ENCODE measurements around the gene STAB1.

The STAB1 gene

DNA sequence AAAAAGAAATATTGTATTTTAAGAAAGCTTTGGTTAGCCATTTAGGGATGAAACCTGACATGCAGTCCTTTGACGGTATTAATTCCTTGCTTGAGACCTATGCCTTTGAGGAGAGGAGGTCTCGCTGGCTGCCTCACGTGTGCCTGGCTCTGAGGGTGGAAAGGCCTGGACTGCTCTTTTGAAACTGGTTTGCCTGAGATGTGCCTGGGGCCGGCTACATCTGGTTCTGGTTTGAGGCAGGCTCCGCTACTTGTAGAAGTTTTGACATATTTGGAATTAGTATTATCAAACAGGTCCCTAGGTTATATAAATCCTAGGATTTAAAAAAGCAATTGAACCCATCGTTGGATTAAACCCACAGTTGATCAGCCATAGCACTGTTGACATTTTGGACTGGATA is 33.3 kb upstream of the STAB1 start:
- no peak for DNase-seq (ENCODE audit: low read depth in 2 of 2)

DNA sequence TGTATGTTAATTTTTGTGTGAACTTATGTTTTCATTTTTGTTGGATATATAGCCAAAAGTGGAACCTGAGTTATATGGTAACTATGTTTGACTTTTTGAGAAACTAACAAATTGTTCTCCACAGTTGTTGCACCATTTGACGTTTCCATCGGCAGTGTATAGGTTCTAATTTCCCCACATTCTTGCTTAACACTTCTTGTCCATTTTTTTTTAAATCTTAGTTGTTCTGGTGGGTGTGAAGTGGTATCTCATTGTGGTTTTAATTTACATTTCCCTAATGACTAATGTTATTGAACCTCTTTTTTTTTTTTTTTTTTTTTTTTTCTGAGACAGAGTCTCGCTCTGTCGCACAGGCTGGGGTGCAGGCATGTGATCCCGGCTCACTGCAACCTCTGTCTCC is 31.7 kb upstream of the STAB1 start:
- no peak for DNase-seq (ENCODE audit: low read depth in 2 of 2)

DNA sequence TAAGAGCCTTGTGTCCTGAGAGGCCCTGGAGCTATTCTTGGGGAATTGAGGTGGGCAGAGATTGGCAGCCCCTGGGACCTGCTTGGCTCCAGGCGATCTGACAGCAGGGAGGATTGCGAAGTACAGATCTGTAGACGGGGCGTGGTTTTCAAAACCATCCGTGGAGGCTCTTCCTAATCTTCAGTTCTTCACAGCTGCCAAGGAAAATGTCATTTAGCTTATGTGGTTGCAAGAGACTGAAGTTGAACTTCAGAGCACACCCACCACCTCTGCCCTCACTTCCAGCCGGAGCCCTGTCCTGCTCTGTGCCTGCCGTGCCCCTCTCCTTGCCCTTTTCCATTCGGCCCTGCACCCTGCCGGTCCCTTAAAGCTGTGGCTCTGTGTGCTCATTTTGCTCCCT is 26.8 kb upstream of the STAB1 start:
- no peak for DNase-seq (ENCODE audit: low read depth in 2 of 2)

DNA sequence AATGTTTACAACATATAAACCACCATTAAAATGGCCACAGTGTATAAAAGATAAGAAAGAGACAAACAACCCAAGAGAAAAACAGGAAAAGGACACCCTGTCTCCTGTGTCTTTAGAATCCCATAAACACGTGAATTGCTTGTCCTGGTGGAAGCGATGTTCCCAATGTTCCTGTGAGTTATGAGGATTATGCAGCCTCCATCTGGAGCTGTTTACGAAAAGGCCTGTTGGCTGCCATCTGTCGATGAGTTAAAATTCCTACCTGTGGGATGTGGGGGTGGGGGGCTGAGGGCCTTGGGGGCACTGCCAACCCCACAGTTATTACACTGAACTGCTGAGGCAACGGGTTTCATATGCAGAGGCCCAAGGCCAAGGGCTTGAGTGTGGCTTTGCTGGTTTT is 26.1 kb upstream of the STAB1 start:
- no peak for DNase-seq (ENCODE audit: low read depth in 2 of 2)

DNA sequence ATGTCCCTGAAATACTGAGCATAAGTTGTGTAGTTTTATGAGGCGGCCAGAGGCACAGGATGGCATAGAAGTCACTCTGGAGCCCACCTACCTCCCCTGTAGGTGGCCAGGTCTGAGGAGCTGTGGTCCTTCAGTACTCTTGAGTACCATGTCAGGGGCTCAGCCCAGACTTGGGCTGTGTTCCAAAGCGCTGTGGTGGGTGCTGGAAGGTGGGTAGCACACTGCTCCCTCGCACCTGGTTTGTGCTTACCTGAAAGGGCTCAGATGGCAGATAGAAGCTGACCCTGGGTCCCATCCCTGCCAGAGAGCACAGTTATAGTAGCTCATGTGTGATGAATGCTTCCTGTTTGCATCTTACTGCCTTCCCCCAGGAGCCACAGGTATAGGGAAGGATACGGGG is 24.2 kb upstream of the STAB1 start:
- DNase-seq (ENCODE audit: low read depth in 2 of 2), result no peak

DNA sequence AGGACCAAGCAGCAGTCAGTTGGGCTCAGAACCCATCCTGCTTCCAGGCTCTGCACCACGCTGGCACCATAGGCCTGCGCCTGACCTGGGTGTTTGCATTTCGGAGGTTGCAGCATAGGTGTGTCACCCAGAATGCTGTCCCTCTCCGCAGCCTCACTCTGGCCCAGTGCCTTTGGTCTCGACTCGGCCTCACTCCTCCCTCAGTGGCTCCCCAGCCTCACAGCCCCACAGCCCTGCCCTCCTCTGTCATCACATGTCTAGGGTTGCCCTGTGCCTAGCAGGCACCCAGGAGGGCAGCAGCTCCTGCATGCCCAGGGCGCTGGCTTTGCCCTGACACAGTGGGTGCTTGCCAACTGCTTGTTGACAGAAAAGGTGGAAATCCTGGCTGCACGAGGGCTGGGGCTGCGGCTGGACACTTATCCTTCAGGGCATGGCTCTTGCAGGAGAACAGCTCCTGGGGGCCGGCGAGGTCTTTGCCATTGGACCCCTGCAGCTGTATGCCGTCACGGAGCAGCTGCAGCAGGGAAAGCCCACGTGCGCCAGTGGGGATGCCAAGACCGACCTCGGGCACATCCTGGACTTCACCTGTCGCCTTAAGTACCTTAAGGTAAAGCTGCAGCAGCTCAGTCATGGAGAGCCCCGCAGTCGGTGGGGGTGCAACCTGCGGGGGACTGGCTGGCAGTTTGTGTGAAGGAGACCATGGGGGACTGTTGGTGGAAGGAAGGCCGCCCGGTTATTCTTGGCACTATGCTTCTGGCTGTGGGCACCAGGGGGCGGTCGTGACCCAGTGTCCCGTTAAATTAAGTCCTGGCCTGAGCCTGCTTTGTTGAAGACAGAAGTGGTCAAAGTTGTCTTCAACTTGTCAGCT is 23.5 kb upstream of the STAB1 start:
- no peak for DNase-seq (ENCODE audit: low read depth in 2 of 2)

DNA sequence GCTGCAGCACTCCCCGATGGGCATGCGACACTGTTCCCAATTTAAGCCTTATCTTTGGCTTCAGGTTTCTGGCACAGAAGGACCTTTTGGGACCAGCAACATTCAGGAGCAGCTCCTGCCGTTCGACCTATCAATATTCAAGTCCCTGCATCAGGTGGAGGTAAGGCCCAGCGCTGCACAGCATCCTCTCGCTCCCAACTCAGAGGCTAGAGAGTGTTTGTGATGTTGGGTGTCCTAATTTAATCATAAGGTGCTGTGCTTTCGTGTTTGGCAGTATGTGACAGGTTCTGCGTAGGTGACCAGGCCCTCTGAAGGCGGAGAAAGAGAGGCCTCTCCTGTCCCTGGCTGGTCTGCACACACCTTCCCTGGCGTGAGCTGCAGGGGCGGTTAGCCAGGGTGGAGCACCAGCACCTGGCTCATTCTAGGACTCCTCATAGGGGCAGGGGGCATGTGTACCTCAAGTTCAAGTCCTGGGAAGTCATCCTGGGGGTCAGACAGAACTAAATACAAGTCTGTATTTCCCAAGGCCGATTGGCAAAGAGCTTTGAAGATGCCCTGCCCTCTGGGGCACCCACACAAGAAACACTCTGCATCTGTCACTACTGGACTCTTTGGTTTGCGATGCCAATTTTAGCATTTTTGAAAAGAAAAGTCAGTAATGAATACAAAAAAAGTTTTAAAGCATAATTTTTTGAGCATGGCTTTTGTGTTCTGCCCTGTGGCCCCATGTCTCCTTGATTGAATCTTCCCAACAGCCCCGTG is 22.7 kb upstream of the STAB1 start:
- DNase-seq (ENCODE audit: low read depth in 2 of 2), result no peak

DNA sequence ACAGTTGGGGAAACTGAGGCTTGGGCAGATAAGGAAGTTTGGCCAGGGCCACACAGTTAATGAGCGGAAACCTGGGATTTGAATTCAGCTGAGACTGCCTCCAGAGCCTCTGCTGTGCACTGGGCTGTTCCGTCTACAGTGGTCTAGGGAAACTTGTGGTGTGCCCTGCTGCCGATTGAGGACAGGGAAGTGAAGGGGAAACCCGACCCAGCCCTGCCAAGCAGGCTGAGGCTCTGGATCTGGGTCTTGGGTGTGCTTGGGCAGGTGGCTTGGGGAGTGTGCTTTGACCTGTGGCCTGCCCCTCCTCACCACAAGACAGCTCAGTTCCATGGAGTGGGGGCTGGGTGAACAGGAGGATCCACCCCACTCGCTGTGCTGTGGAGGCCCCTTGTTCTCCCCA is 22.1 kb upstream of the STAB1 start:
- no peak for DNase-seq (ENCODE audit: low read depth in 2 of 2)

DNA sequence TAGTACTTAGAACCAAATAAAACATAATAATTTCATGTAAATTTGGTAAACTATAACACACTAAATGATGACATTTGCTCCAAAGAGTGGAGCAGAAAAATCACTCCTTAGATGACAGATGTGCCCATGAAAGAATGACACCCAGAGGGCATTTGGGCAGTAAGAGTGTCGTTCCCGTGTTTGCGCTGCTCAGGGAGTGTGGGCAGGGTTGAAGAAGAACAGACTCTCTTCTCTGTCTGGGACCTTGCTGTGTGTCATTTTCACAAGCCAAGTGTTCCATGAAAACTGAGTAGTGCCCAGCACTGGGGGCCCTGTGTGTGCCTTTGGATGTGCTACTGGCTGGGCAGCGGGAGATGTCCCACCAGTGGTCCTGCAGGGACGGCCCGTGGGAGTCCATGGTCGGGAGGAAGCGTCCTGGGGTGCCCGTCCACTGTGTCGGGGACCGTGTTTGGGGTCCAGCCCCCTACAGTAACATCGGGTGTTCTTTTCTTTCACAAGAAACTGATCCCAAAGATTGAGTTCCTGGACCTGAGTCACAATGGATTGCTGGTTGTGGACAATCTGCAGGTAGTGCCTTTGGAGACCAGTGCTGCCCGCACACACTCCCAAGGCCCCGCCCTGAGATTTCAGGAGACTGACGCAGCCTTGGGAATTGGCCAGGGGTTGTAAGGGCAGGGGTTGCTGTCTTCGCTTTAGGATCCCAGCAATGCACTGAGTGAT is 17.9 kb upstream of the STAB1 start:
- no peak for DNase-seq (ENCODE audit: low read depth in 2 of 2)

DNA sequence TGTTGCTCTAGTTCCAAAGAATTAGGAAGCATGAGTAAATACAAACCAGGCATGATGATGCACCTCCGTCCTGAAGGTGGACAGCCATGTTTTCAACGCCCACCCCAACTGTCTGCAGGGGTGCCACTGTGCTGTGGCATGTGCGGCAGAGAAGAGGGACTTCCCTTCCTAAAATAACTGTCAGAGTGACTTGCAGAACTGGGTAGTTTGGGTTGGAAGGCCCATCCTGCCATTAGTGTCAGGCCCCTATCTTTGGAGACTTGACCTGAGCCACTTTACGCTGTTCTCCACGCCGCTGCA is 17.4 kb upstream of the STAB1 start:
- DNase-seq (ENCODE audit: low read depth in 2 of 2), result no peak

DNA sequence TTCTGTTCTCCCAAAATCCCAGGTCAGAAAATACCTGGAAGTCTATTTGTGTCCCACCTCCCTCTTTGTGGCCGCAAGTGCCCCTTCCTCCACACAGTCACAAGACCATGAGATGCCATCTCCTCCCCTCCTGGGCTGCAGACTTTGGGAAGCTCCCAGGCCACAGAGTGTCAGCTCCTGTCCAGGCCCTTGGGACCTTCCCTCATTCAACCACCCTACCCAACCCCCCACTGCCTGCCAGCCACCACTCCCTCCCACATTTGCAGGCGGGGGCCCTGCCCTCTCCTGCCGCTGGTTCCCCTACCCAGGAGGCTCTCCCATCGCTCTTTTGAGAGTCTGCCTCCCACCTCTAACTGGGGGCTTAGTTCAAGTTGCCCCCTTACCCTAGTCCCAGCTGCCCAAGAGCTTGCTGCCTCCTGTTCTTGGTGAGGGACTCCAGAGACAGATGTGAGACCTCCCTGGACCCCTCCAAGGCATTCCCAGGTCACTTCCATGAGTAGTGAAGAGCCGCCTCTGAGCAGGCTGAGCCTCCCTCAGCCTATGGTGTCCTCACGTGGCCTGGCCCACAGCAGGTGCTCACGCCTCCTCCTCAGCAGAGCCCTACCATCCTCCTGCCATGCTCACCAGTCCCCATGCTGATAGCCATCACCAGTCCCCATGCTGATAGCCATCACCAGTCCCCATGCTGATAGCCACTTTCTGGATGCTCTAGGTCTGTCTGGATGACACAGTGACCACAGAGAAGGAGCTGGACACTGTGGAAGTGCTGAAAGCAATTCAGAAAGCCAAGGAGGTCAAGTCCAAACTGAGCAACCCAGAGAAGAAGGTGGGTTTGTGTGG is 15.9 kb upstream of the STAB1 start:
- DNase-seq (ENCODE audit: low read depth in 2 of 2), result no peak

DNA sequence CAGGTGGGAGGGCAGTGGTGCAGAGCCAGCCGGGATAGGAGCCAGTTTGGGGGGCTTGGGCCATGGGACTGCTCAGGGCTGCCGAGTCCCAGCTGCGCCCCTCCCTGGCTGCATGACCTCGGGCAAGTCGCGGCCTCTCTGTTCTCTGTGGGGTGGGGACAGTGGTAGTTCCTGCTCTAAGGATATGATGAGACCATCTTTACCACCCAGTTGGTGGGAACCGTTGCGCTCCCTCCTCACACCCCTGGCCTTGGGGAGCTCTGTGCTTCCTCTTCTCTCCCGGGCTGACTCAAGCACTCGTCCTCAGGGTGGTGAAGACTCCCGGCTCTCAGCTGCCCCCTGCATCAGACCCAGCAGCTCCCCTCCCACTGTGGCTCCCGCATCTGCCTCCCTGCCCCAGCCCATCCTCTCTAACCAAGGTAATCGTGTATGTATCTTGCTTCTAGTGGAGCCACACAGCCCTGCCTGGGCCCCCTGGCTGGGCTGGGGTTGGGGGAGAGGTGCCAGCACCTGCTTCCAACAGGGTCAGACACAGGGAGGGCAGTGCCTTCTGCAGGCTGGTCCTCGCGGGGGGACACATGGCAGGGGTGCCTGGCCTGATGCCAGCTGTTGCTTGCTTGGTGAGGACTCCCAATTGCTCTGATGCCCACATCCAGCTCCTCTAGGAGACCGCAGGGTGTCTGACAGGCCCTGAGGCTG is 15.1 kb upstream of the STAB1 start:
- no peak for DNase-seq (ENCODE audit: low read depth in 2 of 2)

DNA sequence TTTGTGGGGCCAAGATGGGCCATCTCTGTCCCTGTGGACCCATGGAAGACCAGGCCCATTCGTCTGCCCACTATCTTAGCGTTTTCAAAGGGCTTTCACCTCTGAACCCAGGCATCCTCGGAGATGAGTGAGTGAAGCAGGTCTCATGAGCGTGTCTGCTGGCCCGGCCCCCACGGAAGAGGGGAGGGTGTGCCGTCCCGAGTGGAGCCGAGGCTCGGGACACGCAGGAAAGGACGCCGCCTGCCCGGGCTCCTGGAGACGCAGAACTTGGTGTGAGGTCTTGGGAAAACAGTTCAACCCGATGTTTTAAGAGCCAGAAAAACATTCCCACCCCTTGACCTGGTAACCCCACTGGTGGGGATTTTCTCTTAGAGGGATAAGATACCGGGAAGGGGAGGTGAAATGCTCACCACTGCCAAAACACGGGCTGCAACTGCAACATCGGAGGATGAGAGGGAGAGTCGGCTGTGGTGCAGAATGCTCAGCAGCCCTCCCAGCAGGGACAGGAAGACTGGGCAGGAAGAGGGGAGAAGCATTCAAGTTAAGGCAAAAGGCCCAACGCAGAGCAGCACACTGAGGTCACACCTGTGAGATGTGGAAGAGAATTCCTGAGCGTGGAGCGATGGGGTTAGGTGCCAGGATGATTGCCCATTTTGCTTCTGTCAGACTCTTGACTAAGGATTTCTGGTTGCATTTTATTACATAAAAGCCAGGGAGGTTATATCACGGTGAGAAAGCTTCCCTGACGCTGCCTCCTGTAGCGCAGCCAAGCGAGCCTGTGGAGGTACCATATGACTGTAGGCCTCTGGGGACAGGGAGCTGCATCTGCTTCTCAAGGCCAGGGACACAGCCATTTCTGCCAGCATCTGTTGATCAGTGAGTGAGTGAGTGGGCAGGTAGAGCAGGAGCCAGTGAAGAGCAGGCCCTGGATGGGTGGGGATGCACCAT is 14.1 kb upstream of the STAB1 start:
- DNase-seq (ENCODE audit: low read depth in 2 of 2), result no peak

DNA sequence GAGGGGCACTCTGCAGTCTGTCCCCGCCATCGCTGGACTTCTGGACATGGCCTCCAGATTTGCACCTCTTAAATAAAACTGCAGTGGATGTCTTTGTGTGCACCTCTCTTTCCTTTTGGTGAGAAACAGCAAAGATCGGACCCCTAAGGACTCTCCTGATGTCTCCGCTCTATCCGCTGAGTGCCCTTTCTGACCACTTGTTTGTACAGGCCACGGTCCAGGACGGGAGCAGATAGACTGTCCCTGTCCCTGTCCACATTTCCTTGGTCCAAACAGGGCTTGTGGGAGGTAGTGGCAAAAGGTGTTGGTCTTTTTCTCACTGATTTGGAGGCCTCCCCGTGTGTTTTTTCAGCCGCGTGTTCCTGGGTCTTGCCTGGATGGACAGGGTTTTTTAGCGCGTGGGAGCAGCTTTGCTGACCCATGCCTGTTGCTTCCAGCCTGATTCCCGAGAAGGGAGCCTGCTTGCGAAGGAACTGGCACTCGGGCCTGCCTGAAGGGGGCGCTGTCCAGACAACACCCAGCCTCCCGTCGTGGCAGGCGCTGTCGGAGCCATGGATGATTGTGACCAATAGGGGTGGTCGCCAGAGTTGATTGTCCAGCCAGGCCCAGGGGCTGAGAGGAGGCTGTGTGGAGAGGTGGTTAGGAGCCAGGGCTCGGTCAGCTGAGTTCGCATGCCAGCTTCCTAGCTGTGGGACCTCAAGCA is 13.2 kb upstream of the STAB1 start:
- DNase-seq (ENCODE audit: low read depth in 2 of 2), result no peak

DNA sequence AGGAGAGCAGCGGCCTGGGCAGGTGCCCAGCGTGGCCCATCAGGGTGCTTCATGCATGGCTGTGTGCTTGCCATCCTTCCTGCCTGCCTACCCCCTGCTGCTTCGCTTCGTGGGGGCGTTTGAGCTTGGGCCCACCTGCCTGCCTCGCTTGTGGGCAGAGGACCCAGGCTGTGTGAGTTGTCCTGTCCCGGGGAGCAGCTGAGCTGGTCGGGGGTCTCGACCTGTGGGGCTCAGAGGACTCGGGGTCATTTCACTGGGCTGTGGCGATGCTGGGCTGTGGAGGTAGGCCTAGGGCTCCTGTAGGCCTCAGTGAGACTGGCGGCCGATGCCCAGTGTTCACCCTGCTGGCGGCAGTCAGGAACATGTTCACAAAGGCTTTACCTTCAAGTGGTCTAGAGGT is 12.1 kb upstream of the STAB1 start:
- DNase-seq (ENCODE audit: low read depth in 2 of 2), result no peak

DNA sequence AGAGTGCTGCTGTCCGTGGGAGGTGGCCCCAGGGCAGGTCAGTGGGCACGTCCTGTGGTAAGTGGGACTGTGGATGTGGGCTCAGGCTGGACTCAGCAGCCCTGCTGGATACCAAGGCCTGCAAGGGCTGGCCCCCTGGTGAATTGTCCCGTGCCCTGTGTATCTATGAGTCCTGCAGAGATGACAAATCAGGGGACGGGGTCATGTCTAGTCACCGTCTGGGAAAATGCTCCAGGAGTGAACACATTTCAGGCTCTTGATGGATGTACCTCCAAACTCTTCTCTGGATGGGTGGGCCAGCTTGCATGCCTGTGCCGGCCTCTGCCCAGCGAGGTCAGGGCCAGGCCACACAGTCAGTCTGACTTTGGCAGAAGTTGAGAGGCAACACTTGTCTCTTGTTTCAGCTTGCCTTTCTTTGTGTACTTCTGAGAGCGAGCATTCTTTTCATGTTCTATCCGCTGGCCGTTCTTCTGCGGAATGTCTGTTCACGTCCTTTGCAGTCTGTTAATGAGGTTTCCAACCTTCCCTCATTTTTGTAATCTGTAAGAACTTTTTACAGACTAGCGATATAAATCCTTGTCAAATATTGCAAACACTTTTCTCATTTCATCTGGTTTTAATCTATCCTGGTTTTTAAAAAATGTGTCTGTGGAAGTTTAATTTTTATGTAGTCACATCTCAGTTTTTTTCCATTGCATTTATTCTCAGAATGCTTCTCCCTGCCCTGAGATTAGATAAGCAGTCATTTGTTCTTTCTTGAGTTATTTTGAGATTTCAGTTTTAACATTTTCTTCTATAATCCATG is 11.4 kb upstream of the STAB1 start:
- DNase-seq (ENCODE audit: low read depth in 2 of 2), result peak; percentile 62 to 67

DNA sequence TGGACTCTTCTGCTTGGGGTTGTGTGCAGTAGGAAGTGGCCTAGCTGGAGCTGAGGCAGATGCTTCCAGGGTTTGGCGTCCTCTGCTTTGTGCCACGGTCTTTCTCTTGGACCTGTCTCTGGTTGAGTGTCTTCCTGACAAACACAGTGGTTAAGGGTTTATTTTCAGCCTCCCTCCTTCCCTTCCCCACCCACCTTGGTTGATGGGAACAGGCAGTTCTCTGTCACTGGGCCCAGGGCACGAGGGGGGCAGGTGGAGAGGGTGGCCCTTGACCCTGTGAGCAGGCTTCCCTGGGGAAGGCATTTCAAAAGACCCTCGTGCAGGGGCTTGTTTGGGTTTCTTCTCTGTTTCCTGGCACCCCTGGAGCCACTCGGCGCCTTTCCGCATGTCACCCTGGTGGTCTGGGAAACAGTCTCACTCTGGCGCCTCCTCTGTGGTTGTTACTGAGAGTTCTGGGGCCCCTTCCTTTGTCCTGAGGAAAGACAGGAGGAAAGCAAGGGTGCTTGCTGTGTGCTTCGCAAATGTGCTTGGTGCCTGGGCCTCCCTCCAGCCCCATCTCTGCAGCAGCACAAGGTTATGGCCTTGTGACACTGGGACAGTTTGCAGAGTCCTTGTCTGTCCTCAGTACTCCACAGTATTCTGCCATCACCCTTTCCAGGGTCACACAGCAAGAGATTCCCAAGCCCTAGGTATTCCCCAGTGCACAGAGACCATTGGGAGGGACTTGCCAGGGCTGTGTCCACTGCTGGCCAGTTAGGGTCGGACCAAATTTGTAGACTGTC is 10.3 kb upstream of the STAB1 start:
- DNase-seq (ENCODE audit: low read depth in 2 of 2), result no peak

Data from fibroblast of skin of left biceps (primary cell).